Camera-type eye (tissue), 1 donor: Measurements from ENCODE around the gene DDX49. TPM values are rescaled to one million over a fixed set of nuclear protein-coding genes. Genes with fewer than 3 reads are reported as not detected.

Source experiments
- total RNA-seq: library from RNA; depleted of rRNA; stranded (reverse); fragments of >200 nt; gene quantifications from one replicate; pipeline ENCODE4 v1.2.3, GENCODE V29; 2014

The DDX49 gene, protein sequence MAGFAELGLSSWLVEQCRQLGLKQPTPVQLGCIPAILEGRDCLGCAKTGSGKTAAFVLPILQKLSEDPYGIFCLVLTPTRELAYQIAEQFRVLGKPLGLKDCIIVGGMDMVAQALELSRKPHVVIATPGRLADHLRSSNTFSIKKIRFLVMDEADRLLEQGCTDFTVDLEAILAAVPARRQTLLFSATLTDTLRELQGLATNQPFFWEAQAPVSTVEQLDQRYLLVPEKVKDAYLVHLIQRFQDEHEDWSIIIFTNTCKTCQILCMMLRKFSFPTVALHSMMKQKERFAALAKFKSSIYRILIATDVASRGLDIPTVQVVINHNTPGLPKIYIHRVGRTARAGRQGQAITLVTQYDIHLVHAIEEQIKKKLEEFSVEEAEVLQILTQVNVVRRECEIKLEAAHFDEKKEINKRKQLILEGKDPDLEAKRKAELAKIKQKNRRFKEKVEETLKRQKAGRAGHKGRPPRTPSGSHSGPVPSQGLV
- total RNA-seq, result 55.8 TPM

DNA sequence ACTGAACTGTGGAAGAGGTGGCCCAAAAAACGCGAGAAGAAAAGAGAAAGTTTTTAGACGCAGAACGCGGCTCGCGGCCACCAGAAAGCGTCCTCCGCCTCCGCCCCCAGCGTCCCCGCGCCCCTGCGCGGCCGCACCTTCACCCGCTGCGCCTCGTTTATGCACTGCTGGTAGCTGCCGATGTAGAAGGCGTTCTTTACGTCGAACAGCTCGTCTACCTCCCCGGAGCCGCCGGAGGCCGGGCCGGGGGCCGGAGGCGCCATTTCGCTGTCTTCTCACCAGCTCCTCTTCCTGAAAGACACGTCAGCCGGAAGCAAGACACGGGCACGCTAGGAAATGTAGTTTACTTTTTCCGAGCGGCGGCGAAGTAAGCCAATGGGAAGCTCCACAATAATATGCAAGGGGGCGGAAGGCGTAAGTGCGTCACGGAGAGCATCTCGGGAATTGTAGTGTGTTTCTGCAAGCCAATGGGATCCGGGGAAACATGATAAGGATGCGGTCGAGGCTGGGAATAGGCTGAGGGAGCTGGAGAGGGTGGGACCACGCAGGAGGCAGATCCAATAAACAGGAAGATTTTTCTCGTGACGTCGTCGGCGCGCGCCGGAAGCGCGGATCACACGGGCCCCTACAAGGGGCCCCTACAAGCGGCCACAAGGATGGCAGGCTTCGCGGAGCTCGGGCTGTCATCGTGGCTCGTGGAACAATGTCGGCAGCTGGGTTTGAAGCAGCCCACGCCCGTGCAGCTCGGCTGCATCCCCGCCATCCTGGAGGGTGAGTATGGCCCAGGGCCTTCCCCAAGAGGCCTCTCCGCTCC is at the start of gene DDX49, which contains the start of gene COPE:
Gene DDX49, plus strand, starts transcription at position 630 of the 814 bp plus-strand sequence. Its CDS starts 27 bp downstream, at position 657.
Gene COPE, minus strand, starts transcription at position 302 of the 814 bp plus-strand sequence. Its CDS starts 39 bp downstream, at position 263.

DNA sequence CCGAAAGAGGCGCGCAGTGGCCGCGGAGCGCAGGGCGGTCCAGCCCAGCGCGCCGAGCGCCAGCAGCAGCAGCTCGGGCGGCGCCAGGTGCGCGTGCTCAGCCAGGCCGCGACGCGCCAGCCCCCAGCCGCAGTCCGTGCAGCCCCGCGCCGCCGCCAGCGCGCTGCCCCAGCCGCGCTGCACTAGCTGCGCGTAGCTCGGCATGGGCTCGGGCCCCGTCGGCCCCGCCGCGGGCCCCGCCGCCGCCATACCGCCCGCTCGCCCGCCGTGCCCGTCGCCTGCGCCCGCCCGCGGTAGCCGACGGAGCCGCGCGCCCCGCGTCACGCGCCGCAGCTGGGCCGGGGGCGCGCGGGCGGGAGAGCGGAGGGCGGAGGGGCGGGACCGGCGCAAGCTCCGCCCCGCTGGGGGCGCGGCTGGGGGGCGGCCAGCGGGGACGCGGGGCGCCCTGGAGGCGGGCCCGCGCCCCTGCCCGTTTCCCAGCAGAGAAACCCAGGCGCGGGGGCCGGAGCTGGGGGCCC is 23.6 kb upstream of the DDX49 start, which contains the start of gene CERS1:
Gene CERS1, minus strand, starts transcription at position 335 of the 518 bp plus-strand sequence. Its CDS starts 86 bp downstream, at position 249.

DNA sequence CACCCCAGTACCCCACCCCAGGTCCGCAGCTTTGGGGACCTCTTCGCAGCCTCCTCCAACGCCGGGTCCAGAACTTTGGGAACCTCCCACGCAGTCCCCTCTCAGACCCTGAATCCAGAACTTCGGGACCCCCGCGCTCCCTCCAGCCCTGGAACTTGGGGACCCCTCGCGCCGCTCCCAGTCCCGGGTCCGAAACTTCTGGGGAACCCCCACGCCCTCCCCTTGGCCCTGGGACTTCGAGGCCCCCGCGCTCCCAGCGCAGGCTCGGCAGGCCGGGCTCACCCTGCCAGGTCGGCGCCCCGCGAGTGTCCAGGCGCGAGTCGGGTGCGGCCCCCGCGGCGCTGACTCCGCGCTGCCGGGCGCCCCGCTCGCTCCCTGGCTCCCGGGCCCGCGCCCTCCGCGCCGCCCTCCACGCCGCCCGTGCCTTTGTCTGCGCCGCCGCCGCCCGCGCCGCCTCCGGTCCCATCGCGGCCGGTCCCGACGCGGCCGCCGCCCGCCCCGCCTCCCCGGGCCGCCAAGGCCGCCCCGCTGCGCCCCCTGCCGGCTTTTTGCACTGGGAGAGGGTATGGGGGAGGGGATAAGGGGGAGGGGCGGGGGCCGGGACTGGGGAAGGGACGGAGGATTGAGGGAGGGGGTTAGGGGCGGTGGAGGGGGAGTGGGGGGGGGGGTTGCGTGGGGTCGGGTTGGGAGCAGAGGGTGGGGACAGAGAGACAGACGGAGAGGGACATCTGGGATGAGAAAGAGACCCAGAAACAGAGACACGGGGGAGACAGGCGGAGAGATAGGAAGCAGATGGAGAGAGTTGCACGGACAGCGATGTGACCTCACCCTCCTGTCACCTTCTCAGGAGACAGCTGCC is 21.5 kb downstream of the DDX49 start, which contains the start of gene HOMER3:
Gene HOMER3, minus strand, starts transcription at position 449 of the 859 bp plus-strand sequence. CDS start 2,235 bp downstream, outside the sequence.

Other genes starting within 250 kb of the DDX49 start
- gene CRTC1, start 236.0 kb upstream of the DDX49 start, total RNA-seq, result 13.9 TPM
- gene COMP, start 128.4 kb upstream of the DDX49 start, total RNA-seq, result 0.60 TPM
- 119 TPM for gene UPF1, start 87.8 kb upstream of the DDX49 start, total RNA-seq
- gene CERS1, start 23.6 kb upstream of the DDX49 start, total RNA-seq, result 8.6 TPM
- 103 TPM for gene COPE, start 328 bp upstream of the DDX49 start, total RNA-seq
- 27.1 TPM for gene HOMER3, start 21.5 kb downstream of the DDX49 start, total RNA-seq
- 106 TPM for gene SUGP2, start 113.8 kb downstream of the DDX49 start, total RNA-seq
- 30.1 TPM for gene ARMC6, start 113.9 kb downstream of the DDX49 start, total RNA-seq
- 15.8 TPM for gene SLC25A42, start 144.3 kb downstream of the DDX49 start, total RNA-seq
- 13.0 TPM for gene TMEM161A, start 218.8 kb downstream of the DDX49 start, total RNA-seq